AG04450 (cell line): ENCODE data around the gene CCNQ. TPM values are rescaled to one million over a fixed set of nuclear protein-coding genes. Genes with fewer than 3 reads are reported as not detected.

ENCODE experiments used
- CTCF ChIA-PET: fragments of 300-600, 350-600 bp; formaldehyde crosslinking; extraction: SDS; loops from one replicate; lab custom pipeline; 2022; ENCODE audit warnings: antibody characterized with exemption, inconsistent platforms; lab: Charles Lee
- POLR2A ChIA-PET: fragments of 350-600 bp; formaldehyde crosslinking; extraction: SDS; loops from one replicate; lab custom pipeline; 2021; ENCODE audit warnings: antibody characterized with exemption, inconsistent platforms; lab: Yijun Ruan, JAX
- DNase-seq: peaks from one replicate; pipeline ENCODE4 v3.0.0-alpha.2; 2011; ENCODE audit warnings: low read depth, low spot score
- H3K27ac ChIP-seq: one replicate; pipeline ENCODE4 v1.5.1; 2012; ENCODE audit warnings: low read depth, low read length, control low read depth
- H3K27me3 ChIP-seq: one replicate; pipeline ENCODE4 v1.6.0; 2012; ENCODE audit warnings: low read length; ENCODE audit not compliant: control insufficient read depth, insufficient read depth
- H3K4me3 ChIP-seq: 2 replicates; pipeline ENCODE4 v1.5.1; 2011; ENCODE audit warnings: mild to moderate bottlenecking, low read depth, low read length, control low read depth
- H3K9me3 ChIP-seq: 2 replicates; pipeline ENCODE4 v1.5.1; 2012; ENCODE audit warnings: low read length; ENCODE audit not compliant: control insufficient read depth, insufficient read depth
- polyA plus RNA-seq: library from polyadenylated mRNA; depleted of rRNA; stranded (reverse); fragments of >200 nt; gene quantifications from 2 replicates; pipeline ENCODE4 v1.2.3, GENCODE V29; 2011
- TF ChIP-seq, protein P1 (sequence below): IDR thresholded peaks from 2 replicates; pipeline ENCODE4 v1.5.1; 2011; ENCODE audit warnings: low read depth, low read length, control low read depth, inconsistent platforms

The CCNQ gene
- polyA plus RNA-seq, 1 experiment, result 23.6 TPM

DNA sequence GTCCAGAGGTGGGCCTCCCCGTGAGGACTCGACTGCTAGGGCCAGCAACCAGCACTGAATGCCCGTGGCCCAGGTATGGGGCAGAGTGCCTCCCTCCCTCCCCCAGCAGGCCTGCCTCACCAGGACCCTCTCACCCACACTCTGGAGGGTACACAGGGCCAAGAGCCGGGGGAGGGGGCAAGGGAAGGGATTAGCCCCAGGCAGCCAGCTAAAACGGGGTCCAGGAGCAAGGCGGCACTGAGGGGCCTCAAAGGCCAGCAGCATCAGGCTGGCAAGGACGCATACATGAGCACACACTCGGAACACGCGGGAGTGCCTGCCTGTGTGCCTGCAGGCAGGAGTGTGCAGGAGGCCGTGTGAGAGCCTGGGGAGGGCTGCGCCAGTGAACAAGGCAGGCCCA, 29.7 kb upstream of the CCNQ start:
- ChIA-PET CTCF (no interaction called here), POLR2A (no interaction called here)
- no peak overlapping the region for H3K4me3 ChIP-seq
- no peak for DNase-seq
- no peak overlapping the region for H3K27ac ChIP-seq
- TF ChIP-seq, protein P1, sequence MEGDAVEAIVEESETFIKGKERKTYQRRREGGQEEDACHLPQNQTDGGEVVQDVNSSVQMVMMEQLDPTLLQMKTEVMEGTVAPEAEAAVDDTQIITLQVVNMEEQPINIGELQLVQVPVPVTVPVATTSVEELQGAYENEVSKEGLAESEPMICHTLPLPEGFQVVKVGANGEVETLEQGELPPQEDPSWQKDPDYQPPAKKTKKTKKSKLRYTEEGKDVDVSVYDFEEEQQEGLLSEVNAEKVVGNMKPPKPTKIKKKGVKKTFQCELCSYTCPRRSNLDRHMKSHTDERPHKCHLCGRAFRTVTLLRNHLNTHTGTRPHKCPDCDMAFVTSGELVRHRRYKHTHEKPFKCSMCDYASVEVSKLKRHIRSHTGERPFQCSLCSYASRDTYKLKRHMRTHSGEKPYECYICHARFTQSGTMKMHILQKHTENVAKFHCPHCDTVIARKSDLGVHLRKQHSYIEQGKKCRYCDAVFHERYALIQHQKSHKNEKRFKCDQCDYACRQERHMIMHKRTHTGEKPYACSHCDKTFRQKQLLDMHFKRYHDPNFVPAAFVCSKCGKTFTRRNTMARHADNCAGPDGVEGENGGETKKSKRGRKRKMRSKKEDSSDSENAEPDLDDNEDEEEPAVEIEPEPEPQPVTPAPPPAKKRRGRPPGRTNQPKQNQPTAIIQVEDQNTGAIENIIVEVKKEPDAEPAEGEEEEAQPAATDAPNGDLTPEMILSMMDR, result no peak
- H3K9me3 ChIP-seq, result no peaks in the 10 kb centered on the region; the same call in 1 of the 2 replicates
- H3K27me3 ChIP-seq, result peaks cover 13% of the 10 kb centered on the region

DNA sequence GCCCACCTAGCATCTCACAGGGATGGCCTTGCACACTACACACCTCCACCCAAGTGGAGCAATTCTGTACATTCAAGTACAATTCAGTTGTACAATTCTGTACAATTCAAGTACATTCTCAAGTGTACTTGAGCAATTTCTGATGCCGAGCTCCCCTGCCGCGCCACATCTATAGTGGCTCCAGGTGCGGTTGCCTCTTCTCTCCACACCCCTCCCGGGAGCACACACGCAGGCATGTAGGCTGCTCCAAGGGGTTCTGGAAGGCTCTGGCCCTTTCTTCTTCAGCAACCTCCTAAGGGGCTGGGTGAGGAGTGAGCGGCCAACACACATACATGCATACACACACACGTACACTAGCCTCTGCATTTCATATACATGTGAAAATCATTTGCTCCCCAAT, 29.2 kb upstream of the CCNQ start:
- CTCF ChIA-PET, result no interaction called here

DNA sequence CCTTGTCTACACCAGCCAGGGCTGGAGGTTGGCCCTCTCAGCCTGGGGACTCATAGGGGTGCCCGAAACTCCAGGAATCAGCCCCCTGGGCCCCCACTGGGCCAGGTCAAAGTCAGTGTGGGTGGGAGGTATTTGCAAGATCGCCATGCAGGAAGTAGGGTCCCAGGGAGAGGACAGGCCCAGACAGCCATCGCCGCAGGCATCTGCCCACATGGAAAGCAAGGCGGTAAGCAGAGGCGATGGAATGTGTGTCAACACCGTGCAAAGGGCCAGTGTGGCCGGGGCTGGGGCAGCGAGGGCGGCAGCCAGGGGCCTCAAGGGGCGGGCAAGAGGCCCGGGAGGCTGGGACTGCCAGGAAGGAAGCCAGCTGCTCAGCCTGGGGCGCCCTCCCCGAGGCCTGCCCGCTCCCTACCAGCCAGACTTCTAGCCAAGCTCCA, 28.8 kb upstream of the CCNQ start:
- ChIA-PET POLR2A (no interaction called here), CTCF (no interaction called here)
- no peak for DNase-seq

More for the DNA sequence above, 29.2 kb upstream of the CCNQ start:
- H3K4me3 ChIP-seq, result no peak overlapping the region
- H3K9me3 ChIP-seq, result no peaks in the 10 kb centered on the region; the same call in 1 of the 2 replicates
- no peak overlapping the region for H3K27ac ChIP-seq
- H3K27me3 ChIP-seq, result peaks cover 17% of the 10 kb centered on the region
- POLR2A ChIA-PET, result no interaction called here
- TF ChIP-seq, protein P1, result no peak
- no peak for DNase-seq

DNA sequence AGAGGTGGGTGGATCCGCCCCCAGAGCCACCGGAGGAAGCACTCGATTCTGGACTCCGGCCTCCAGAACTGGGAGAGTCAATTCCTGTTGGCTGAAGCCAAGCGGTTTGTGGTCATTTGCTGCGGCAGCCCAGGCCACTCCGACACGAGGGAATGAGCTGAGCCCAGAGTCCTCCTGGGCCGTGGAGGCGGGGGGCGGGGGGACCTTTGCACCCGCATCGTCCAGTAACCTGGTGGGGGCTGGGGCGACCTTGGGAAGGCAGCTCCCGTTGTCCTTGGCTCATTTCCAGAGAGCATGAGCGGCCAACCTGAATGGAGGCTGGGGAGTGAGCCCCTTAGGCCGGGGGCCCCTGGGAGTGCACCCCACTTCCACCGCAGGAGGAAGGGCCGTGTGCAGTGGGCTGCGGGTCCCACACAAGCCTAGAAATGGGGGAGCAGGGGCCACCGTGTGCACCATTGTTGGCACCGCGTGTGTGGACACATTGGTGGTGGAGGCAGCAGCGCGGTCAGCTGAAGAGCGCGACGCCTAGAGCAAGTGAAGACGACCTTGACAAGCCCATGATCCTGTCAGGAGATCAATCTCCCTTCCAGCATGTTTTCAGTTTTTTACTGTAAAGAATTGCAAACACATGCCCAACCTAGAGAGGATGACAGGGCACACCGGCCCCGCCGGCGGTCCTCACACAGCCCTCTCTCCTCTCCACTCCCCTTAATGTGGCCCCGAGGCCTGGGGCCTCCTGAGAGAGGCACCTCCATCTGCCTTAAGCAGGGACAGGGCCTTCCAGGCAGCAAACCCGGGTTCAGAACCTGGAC, 28.1 kb upstream of the CCNQ start:
- Histone ChIP-seq H3K27ac (no peak overlapping the region), H3K27me3 (peaks cover 19% of the 10 kb centered on the region), H3K9me3 (no peaks in the 10 kb centered on the region; the same call in 1 of the 2 replicates), H3K4me3 (no peak overlapping the region)
- POLR2A ChIA-PET, result no interaction called here
- CTCF ChIA-PET, result no interaction called here
- TF ChIP-seq, protein P1, result no peak
- no peak for DNase-seq

More for the DNA sequence above, 28.8 kb upstream of the CCNQ start:
- no peak overlapping the region for H3K4me3 ChIP-seq
- TF ChIP-seq, protein P1, result no peak
- H3K27me3 ChIP-seq, result peaks cover 19% of the 10 kb centered on the region
- no peak overlapping the region for H3K27ac ChIP-seq
- H3K9me3 ChIP-seq, result no peaks in the 10 kb centered on the region; the same call in 1 of the 2 replicates

DNA sequence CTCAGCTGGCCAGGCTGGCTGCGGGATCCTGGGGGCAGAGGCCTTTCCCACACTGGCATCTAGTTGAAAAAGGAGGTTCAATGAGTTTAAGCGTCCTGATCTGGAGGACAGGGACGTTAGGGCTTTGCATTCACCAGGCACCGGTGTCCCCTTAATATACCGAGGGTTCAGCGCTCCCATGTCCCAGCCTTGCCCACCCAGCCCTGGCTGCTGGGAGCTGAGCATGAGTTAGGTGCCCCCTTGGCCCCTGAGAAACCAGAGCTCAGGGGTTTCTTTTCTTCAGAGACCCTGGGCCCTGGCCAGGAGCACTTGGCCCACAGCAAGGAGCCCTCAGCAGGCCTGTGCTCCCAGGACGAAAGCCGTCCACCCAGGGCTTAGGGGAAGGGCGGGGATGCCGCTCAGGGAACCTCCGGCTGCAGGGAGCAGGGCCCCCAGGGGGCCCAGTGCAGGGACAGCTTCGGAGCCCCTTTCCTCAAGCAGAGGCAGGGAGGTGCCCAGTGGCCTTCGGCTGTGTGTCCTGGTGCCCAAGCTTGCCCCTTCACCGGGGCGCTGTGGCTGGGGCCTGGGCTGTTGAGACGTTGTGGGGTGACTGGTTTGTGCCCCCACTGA, 27.2 kb upstream of the CCNQ start:
- Histone ChIP-seq H3K27me3 (peaks cover 17% of the 10 kb centered on the region), H3K9me3 (no peaks in the 10 kb centered on the region), H3K27ac (no peak overlapping the region), H3K4me3 (no peak overlapping the region)
- TF ChIP-seq, protein P1, result no peak
- ChIA-PET CTCF (no interaction called here), POLR2A (no interaction called here)
- no peak for DNase-seq
